GM12892 (cell line): Measurements from ENCODE around the gene HAO1.

Source experiments
- POLR2A ChIP-seq: IDR thresholded peaks from 2 replicates; pipeline ENCODE4 v1.6.1; 2011; ENCODE audit warnings: low read depth, low read length, control low read depth
- POLR2AphosphoS5 ChIP-seq: IDR thresholded peaks from 2 replicates; pipeline ENCODE4 v1.6.1; 2011; ENCODE audit warnings: low read depth, low read length, control low read depth
- TAF1 ChIP-seq: IDR thresholded peaks from 2 replicates; pipeline ENCODE4 v1.6.1; 2011; ENCODE audit warnings: low read depth, mild to moderate bottlenecking, control low read depth, low read length, borderline replicate concordance

- TF ChIP-seq POLR2A (no peak), POLR2AphosphoS5 (no peak), TAF1 (no peak)
These were observed 83.5 kb downstream of the HAO1 start for GRCh38 chr20:7856756-7857155.
